GM18508 (cell line): Measurements from ENCODE around the gene SENP8.
"Not testable (repeated sequence)": the region's sequence is repeated elsewhere in the genome, so short reads cannot be mapped to it uniquely, and the experiment has no call there.

ENCODE experiments used
- ATAC-seq: cut with Tn5 transposase; IDR thresholded peaks from one replicate; pipeline ENCODE4 v1.9.1; 2021; ENCODE audit warnings: moderate number of reproducible peaks; ENCODE audit not compliant: insufficient read depth, unreplicated experiment

SENP8 gene

GRCh38 chr15:72154316-72154715, 36.1 kb downstream of the SENP8 start:
- no peak for ATAC-seq

DNA sequence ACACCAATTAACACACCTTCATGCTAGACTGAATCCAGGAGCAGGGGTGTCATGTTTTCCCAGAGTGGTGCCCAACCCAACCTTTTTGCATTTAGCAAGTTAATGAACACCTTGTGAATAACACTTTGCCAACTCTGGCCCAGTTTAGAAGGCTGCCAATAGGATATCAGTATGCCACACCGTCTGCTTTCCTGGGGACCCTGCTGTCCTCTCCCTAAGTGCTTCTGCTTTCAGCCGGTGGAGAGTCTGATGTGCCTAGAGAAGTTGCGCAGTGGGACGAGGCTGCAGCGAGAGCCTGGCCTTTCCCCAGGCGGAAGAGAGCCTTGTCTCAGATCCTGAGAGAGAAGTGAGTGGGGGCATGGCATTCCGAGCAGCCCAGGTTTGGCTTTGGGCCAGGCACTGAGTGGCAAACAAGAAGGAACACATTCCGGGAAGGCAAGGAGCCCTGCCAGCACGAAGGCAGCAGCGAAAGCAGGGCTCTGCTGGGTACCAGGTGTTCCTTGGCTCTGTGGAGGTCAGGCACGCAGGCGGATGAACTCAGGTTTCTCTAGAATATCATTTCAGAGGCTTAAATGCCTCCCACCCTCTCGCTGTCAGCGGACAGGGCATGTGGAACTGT, 36.9 kb downstream of the SENP8 start:
- ATAC-seq: no peak

DNA sequence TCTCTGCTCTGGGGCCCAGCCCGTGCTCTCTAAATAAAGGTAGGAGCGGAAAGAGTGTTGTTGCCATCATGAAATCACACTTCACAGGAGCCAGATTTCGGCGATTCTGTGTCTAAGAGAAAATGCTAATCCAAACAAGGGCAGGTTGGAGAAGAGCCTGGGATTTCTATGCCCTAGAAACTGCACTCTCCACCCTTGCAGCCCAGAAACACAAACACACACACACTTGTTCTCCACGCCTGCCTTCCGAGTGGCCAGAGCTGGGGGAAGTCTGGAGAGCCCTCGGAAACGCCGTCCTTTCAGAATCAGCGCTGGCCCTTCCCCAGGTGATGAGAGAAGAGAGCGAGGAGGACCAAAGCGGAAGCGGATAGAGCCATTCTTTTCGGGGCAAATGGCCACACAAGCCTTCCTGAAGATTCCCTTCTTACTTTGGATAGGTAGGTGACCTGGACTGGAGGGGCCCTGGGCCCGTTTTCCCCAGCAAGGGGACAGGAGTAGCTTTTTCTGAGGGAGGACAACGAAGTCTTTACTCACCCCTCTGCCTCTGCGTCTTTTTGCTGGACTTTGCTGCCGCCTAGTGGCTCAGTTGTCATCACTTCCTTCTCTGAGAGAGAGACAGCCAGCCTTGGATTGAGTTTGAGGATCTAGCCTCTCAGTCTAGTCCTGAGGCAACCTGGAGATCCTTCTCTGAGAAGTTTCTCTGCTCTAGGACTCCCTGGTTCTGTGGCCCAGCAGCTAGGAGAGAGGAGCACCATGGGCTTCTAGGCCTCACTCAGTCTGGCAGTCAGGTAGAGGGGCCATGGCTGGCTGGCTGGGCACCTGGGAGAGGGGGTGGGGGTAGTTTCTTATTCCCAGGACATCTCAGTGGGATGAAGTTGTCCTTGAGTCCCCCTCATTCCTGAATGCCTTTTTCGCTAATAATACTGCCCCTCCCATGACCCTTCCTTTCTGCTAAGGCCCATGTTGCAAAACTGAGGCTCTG, 37.7 kb downstream of the SENP8 start:
- ATAC-seq: no peak

DNA sequence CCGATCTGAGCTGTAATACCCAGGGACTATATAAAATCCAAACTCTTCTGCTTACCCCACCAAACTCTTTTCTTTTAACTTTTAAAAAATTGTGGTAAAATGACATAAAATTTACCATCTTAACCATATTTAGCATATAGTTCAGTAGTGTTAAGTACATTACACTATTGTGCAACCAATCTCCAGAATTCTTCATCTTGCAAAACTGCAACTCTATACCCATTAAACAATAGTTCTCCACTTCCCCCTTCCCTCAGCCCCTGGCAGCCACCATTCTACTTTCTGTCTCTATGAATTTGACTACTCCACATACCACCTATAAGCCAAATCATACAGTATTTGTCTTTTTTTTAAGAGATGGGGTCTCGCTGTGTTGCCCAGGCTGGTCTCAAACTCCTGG, 38.7 kb downstream of the SENP8 start:
- ATAC-seq: no peak

DNA sequence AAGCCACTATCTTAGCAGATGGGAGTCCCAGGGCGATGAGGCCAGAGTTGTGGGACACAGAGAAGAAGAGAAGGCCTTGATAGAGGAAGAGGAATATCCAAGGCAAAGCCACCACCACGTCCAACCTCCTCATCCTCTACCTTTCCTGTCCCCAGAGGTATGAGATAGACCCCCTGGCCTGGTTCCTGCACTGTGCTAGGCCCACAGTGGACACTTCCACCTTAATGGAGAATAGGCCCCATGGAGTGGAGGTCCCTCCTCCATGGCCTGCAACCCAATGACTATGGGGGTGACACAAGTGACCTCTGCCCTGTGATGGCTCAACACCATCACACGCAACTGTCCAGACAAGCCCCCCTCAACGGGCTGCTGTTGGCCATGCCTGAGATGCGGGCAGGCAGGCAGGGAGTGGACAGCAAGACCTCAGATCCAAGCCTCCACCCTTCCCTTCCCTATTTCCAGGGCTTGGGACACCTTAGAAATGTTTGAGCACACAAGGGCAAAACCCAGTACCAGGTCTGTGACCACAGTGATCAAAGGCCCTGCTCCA, 42.6 kb downstream of the SENP8 start:
- ATAC-seq: no peak

- ATAC-seq: no peak
These were observed 43.3 kb downstream of the SENP8 start for GRCh38 chr15:72161361-72162132.

DNA sequence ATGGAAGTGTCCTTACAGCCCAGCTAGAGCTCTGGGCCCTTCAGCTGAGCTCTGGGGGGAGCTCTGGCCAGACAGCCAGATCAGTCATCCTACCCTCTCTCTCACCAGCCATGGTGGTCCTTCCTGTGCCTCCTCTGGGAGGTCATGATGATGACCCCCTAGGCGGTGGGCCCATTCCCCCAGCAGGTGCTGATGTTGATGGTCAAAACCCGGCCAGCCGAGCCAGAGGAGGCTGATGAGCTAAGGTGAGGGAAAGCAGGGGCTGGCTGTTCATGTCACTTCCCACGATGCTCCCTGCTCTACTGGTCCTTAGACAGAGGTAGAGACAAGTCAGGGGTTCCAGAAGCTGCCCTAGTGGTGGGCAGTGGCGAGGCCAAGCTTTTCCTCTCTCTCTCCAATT, 44.4 kb downstream of the SENP8 start:
- ATAC-seq: no peak

DNA sequence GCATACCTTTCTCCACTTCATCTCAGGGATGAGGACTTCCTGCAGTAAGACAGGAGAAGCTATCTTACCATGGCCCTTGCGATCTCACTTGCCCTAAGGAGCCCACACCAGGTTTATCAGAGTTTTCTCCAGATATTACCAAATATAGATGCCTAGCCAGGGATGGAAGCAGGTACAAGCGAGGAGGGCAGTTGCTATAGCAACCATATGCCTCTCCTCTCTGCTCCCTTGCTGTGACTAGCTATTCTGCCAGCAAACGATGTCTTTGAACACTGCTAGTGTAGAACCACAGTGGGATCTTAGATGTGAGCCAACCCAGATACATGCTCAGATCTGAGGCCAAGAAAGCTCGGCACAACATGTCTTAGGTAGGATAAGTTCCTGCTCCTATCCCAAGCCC, 45.5 kb downstream of the SENP8 start:
- ATAC-seq: no peak

GRCh38 chr15:72166716-72167417, 48.7 kb downstream of the SENP8 start:
- ATAC-seq: no peak

DNA sequence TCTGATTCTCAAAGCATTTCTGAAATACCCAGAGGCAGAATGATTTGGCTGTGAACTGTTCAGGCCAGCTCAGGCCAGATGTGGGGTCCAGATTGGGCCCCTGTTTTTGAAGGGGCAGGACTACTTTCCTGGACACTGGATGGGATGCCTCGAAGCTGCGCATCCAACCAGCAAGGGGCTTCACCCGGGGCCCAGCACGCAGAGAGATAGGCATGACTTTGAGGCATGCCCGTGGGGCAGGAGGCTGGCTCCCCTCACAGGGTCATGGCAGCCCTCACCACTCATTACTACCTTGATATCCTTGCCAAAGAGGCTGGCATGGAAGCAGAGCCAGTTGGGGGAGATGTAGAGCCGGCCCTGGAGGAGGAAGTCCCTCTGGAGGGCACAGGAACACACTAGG, 49.2 kb downstream of the SENP8 start:
- no peak for ATAC-seq

DNA sequence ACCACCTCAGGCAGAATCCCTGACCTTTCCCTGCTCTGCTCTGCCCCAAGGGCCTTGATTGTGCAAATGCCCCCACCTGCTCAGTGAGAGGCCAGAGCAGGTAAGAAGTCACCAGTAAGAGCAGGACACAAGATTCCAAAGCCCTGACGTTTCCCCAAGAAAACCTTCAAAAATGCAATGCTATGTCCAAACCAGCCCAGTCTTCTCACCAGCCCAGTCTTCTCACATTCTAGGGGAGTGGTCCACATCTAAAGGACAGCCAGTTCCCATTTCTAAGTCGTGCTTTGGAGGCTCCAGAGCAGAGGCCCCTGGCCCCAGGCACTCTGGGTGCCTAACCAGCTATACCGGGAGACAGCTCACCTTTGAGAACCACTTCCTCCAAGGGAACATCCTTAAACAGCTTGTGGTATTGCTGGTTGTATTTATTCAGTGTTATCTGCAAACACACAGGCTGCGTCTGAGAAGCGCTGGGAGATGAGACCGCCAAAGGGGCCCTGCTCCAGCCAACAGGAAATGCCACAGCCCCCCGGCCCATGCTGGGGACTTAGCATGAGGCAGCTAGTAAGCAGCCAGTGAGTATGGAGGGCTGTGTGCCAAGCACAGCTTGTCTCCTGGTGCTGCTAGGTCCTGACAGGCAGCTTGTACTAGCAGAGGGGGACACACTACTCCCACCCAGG, 50.1 kb downstream of the SENP8 start:
- no peak for ATAC-seq

- ATAC-seq: no peak
These were observed 50.6 kb downstream of the SENP8 start for GRCh38 chr15:72168808-72169190.

DNA sequence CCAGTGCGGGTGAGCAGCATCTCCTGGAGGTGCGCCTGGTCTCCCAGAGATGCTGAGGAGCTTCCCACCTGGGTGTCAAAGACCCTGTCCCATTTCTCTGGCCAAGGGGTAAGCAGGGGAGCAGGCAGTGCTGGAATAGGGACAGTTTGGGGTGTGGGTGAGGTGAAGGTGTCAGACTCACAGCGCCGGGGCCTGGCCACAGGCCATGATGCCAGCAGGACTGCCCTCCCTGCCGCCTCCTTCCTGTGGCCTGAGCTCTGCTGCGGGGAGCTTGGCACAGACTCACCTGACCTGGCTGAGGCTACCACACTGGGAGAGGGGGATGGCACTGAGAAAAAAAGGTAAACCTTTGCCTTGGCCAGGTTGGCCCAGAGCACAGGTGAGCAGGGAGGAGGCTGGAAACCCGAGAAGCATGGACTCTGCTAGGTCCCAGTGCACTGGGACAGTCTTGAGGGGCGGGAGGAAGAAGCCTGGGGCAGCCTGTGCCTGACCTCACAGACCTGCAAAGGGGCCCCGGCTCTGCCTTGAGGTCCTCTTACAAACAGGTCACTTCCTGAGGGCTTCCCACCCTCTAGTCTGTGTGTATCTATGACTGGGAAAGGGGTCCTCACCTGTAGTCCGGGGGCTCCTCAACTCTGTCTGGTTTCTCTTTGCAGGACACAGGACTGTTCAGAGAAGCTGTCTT, 51.2 kb downstream of the SENP8 start:
- no peak for ATAC-seq

DNA sequence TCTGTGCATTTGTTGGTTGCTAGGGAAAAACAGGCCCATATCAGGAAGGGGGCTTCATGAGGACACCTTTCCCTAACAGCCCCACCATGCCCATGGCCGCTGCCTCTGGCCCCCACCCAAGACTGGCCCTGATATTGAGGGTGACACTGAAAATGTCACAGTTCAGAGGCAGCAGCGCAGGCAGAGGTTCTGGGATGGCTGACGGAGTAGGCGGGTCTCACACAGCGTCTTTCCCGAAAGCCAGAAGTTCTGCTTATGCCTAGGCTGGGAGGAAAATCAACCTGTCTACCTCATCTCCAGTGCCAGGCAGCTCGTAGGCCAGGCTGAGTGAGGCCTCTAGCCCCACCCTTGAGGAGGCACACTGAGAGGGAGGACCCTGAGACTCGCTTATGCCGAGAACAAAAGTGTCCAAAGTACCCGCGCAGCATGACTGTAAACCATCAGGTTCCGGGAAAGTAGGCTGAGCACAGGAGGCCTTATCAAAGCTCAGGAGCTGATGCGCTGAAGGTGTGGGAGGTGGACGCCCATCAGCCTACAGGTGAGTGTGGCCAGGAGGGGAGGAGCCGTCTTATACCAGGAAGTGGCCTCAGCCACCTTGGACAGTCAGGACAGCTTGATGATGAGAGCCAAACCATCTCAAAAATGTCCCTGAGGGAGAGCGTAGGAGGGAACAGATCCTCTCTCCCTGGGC, 51.9 kb downstream of the SENP8 start:
- no peak for ATAC-seq

DNA sequence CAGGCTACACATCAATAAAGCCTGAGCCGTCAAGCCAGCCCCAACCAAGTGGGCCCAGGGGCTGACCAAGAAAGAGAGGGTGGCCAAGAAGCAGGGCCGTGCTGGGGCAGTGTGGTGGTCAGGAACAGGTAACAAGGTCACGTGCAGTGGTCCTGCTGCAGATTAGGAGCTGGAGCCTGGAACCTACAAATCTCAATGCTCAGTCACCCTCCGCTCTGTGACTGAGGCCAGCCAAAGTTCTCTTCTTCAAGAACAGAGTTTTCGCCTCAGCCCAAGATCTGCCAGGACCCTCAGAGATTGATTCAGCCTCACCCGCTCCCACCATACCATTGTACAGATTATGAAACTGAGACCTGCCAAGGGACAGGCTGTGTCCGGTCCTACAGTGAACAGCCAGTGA, 52.5 kb downstream of the SENP8 start:
- no peak for ATAC-seq

- not testable (repeated sequence) for ATAC-seq
These were observed 53.8 kb downstream of the SENP8 start for GRCh38 chr15:72171978-72172377.

- ATAC-seq: no peak
These were observed 54.6 kb downstream of the SENP8 start for GRCh38 chr15:72172796-72173195.

- ATAC-seq: no peak
These were observed 55.2 kb downstream of the SENP8 start for GRCh38 chr15:72173401-72173800.
